GM20000 (cell line): ENCODE results near the gene RGR.

Experiments used
- DNase-seq: peaks from one replicate; pipeline ENCODE4 v3.0.0; 2012; ENCODE audit warnings: low spot score
- TF ChIP-seq, protein P1 (sequence below): IDR thresholded peaks from 2 replicates; pipeline ENCODE4 v1.5.1; 2012; ENCODE audit warnings: mild to moderate bottlenecking, control low read depth; ENCODE audit errors: extremely low read depth, missing control alignments

Gene RGR

DNA sequence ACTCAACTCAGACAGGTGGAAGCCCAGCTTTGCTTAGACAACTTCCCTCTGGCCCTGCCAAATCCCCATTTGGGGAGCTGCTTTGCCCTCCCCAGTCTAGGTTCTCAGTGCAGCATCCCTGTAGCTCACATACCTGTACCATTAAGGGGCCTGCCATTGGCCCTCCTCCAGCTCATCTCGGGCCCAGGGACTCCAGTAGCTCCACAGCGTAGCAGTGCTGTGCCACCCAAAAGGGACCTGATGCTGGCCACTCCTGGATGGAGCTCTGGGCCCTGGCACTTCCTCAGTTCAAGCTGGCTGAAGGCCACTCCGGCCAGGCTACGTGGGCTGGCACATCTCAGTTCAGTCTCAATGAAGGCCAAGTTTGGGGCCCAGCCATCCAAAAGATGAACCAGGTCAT lies 10.9 kb upstream of the RGR start:
- no peak for DNase-seq

DNA sequence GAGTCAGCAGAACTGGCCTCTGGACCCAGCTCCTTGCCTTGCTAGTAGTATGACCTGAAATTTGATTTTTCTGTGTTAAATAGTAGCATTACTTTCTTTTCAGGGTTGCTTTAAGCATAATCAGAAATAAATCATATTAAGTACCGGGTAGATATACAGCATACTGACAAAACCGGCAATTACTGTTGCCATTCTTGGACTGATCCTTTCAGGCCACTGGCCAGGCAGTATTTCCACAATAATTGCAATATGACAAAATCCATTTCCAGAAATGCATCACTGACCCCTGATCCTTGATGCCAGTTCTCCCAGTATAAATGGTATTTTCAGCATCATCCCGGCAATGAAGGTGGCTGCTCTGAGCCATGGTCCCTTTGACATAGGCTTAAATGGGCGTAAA lies 10.4 kb upstream of the RGR start:
- no peak for DNase-seq
- TF ChIP-seq, protein P1, sequence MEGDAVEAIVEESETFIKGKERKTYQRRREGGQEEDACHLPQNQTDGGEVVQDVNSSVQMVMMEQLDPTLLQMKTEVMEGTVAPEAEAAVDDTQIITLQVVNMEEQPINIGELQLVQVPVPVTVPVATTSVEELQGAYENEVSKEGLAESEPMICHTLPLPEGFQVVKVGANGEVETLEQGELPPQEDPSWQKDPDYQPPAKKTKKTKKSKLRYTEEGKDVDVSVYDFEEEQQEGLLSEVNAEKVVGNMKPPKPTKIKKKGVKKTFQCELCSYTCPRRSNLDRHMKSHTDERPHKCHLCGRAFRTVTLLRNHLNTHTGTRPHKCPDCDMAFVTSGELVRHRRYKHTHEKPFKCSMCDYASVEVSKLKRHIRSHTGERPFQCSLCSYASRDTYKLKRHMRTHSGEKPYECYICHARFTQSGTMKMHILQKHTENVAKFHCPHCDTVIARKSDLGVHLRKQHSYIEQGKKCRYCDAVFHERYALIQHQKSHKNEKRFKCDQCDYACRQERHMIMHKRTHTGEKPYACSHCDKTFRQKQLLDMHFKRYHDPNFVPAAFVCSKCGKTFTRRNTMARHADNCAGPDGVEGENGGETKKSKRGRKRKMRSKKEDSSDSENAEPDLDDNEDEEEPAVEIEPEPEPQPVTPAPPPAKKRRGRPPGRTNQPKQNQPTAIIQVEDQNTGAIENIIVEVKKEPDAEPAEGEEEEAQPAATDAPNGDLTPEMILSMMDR: no peak

More for the DNA sequence above, 10.9 kb upstream of the RGR start:
- TF ChIP-seq, protein P1: no peak

DNA sequence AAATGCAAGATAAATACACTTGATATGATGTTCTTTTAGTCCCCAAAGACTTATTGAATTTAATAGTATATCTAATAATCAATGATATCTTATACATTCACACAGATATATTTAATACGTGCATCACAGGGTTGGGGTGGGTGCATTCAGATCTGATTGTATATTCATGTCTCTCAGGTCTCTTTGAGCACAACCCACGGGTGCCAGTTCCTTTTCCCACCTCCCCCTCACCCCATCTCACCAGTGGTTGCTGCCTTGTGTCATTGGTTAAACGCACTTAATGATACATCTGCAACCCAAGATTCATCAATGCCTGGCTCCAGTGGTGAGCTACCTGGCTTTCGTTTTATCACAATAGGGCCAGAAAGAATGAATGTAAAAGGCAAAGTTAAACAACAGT lies 9.8 kb upstream of the RGR start:
- TF ChIP-seq, protein P1: no peak

DNA sequence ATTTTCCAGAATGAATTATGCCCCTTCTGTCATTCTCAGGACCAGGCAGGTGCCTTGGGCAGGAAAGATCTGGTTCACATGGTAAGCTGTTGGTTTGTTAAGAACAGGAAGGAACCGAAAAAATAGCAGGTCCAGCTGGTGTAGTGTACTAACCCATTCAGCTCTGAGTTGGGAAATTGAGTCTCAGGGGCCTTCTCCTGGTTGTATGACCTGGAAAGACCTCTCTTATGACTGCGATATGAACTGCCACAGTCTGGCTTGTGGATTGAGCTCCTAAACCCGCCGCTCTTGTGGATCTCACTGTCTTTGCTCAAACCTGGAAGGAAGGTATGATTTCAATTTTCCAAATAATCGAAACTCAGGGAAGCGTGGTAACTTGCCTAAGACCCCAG lies 8.1 kb upstream of the RGR start:
- TF ChIP-seq, protein P1: no peak

More for the DNA sequence above, 9.8 kb upstream of the RGR start:
- no peak for DNase-seq

DNA sequence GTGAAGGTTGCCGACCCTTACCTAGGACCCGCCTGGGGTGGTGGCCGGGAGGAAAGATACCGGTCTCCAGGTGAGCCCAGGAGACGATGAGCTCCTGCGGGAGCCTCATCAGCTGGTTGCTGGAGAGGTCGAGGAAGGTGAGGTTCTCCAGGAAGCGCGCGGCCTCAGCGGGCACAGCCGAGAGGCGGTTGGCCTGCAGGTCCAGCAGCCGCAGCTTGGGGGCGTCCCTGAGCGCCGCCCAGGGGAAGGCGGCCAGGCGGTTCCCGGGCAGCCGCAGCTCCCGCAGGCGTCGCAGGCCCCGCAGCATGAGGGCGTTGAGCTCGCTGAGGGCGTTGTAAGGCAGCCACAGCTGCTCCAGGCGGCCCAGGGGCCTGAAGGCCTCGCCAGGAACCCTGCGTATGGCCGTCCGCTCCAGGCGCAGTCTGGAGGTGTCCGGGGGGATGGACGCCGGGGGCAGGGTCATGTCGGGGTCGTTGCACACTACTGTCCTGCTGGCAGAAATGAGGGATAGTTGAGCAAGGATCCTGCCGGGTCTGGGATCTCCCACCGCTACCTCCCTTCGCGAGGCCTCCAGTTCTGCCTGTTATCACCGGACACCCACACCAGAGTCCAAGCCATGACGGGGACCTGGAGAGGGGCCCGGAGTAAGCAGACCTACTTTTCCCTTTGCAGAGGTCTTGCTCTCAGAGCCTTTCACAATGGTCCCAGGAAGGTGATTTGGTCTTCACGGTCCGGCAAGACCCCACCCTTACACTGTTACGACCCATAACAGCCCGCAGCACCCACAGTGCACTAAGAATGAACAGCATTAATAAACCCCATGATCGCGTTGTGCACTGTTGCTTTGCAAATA lies 7.4 kb upstream of the RGR start:
- TF ChIP-seq, protein P1: no peak
- DNase-seq: no peak

More for the DNA sequence above, 8.1 kb upstream of the RGR start:
- DNase-seq: no peak

DNA sequence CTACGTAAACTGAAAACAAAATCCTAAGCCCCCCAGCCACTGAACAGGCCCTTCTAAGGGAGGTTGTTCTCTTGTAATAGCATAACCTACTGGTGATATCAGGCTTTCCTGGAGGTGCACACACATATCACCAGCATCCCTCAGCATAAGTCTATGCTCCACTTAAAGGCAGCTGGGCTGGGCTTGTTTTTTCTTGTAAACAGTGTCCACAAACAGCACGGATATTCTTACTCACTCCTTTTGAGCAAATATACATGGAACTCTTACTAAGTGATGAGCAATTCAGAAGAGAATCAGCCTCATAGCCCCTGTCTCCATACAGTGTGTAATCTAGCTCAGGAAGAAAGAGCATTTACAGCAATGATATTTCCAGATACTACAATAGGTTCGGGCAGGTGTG lies 5.9 kb upstream of the RGR start:
- TF ChIP-seq, protein P1: no peak

DNA sequence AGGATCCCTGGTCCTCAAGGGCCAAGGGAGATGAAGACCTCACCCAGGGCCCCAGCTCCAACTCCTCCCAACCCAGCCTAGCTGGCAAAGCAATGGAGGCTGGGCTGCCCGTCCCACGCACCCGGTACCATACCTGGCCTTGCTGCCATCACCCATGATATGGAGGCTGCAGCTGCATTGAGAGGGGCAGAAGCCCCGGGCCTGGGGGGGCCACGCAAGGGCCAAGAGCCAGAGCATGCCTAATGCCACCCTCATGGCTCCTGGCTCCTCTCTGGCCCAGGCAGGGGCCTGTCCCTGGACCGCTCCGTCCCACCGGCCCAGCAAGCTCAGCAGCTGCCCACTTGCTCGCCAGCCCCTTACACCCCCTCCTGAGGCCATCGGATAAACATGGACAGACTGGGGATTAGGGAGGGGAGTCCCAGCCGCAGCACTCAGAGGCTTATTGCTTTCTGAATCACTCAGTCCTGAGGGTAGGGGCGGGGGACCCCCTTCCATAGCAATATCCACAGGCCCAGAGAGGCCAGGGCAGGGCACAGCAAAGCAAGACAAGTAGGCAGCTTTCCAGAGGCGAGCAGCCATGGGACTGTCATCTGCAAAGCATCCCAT lies 3.6 kb upstream of the RGR start, which contains the start of gene LRIT1:
Gene LRIT1, minus strand, starts transcription at position 362 of the 606 bp plus-strand sequence. Its CDS starts 107 bp downstream, at position 255.
- TF ChIP-seq, protein P1: no peak

More for the DNA sequence above, 5.9 kb upstream of the RGR start:
- DNase-seq: no peak

More for the DNA sequence above, 3.6 kb upstream of the RGR start, which contains the start of gene LRIT1:
- no peak for DNase-seq
